GM18909 (cell line): ENCODE data around the gene COL4A5.
A peak's percentile ranks its signal among the peaks of the same experiment; 100 is the strongest.

Experiments used
- ATAC-seq: cut with Tn5 transposase; IDR thresholded peaks from one replicate; pipeline ENCODE4 v1.9.1; 2021; ENCODE audit warnings: mild to moderate bottlenecking; ENCODE audit not compliant: unreplicated experiment, poor library complexity

The COL4A5 gene

DNA sequence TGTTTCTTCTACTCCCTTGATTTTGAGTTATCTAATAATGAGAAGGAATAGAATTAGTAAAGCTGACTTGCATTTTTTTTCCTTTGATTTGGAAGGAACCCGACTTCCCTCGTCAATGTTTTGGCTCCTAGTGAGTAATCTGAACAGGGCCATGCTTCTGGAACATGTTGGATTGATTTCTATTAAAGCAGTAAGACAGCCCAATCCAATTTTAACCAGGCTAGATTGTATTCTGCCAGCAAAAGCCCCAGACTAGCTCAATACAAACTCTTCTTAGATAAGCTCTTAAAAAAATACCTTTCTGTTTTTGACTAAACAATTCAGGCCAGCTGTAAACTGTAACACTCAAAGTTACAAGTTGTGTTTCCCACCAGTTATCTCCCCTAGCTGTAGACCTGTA, 170.5 kb downstream of the COL4A5 start:
- no peak for ATAC-seq

GRCh38 chrX:108614616-108615015, 175.0 kb downstream of the COL4A5 start:
- ATAC-seq, result no peak

DNA sequence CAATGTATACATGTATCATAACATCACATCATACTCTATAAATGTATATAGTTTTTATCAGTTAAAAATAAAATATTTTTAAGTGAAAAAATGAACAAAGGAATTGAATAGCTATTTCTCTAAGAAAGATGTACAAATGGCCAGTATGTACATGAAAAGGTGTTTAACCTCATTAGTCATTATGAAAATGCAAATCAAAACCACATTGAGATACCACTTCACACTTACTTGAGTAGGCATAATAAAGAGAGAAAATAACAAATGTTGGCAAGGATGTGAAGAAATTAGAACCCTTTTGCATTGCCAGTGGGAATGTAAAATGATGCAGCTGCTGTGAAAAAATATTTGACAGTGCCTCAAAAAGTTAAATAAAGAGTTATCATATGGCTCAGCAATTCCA, 201.2 kb downstream of the COL4A5 start:
- no peak for ATAC-seq

DNA sequence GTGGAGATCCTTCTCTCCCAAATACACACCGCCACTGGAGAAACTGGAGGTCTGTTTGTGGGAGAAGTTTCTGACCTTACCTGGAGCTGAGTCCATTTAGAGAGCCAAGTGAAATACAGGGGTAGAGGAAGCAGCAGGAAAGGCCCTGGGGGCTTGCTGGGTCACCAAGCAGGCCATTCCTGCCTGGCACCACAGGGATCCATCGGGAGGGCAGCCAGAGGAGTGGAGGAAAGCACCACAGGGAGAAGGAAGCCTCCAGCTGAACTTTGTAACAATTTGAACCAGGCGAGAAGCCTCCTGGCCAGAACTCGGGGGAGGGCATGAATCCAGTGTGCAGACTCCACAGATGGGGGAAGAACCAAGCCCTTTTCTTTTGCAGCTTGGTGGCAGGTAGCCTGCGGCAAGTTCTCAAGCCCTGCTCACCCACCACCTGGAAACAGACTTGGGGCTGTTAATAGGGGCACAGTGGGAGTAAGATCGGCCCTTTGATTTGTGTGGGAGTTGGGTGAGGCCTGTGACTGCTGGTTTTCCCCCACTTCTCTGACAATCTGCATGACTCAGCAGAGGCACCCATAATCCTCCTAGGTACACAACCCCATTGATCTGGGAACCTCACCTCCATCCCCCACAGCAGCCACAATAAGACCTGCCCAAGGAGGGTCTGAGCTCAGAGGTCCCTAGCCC, 202.1 kb downstream of the COL4A5 start:
- no peak for ATAC-seq

DNA sequence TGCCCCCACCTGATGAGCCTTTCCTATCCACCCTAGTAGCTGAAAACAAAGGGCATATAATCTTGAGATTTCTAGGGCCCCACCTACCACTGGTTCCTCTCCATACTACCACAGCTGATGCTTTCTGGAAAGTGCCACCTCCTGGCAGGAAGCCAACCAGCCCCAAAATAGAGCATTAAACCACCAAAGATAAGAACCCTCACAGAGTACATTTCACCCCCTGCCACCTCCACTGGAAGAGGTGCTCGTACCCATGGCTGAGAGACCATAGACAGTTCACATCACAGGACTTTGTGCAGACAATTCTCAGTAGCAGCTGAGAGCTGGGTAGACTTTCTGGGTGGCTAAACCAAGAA, 202.6 kb downstream of the COL4A5 start:
- ATAC-seq, result no peak

DNA sequence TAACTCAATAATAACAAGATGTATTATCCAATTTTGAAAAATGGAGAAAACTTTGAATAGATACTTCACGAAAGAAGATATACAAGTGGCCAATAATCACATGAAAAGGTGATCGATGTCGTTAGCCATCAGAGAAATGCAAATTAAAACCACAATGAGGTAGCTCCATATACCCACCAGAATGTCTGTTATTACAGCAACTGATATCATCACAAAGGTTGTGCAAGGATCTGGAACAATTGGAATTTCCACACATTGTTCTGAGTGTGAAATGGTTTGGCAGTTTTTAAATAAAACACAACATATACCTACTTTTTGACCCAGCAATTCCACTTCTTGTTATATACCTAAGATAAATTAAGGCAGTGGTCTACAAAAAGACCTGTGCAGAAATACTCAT, 225.1 kb downstream of the COL4A5 start:
- no peak for ATAC-seq

- no peak for ATAC-seq
Measured at GRCh38 chrX:108666101-108666500, 226.5 kb downstream of the COL4A5 start.

GRCh38 chrX:108671526-108671925, 231.9 kb downstream of the COL4A5 start:
- no peak for ATAC-seq

- no peak for ATAC-seq
Measured at GRCh38 chrX:108696690-108697089, 257.1 kb downstream of the COL4A5 start.

DNA sequence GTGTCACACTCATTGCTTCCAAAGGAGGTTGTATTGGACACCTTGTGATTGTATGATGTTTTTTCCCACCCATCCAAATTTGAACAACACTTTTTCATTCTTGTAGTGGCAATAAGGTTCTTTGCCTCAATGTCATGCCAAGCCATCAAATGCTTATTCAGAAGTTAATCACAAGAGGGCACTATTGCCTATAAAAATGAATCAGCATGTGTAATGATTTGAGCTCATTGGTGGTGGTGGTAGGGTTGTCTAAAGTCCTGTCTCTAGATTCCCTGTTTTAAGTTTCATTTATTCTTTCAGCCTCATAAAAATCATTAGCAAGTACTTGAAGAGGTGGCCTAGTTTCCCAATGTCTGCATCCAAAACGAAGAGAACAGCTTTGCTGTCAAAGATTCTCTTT, 259.7 kb downstream of the COL4A5 start:
- peak; percentile 70 for ATAC-seq

GRCh38 chrX:108701633-108702032, 262.0 kb downstream of the COL4A5 start:
- peak; percentile 59 for ATAC-seq

GRCh38 chrX:108702530-108702929, 262.9 kb downstream of the COL4A5 start:
- ATAC-seq, result no peak

DNA sequence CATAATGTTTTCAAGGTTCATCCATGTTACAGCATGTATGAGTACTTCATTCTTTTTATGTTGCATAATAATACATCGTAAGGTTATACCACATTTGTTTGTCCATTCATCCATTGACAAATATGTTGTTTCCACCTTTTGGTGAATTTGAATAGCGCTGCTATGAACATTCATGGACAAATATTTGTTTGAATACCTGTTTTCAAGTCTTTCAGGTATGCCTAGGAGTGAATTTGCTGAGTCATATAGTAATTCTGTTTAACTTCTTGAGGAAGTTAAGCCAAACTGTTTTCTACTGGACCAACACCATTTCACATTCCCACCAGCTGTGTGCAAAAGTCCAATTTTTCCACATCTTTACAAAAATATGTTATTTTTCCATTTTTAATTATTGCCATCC, 265.2 kb downstream of the COL4A5 start:
- no peak for ATAC-seq

DNA sequence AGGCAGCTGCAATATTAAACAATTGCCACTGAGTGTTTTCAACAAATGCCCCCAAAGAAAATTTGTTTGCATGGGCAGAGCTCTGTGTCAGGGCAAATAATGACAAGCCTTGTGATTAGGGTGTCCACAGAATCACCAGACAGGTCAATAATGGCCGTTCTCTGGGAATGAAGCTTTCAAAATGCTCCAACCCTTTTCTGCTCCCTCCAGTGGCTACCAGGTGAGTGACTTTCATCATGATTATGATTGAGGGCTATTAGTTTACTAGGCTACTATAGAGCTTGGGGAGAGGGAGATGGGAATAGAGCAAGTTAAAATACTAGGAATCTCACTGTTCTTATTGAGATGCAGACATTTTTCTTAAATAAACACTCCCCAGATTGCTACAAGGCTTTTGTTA, 273.2 kb downstream of the COL4A5 start:
- no peak for ATAC-seq

DNA sequence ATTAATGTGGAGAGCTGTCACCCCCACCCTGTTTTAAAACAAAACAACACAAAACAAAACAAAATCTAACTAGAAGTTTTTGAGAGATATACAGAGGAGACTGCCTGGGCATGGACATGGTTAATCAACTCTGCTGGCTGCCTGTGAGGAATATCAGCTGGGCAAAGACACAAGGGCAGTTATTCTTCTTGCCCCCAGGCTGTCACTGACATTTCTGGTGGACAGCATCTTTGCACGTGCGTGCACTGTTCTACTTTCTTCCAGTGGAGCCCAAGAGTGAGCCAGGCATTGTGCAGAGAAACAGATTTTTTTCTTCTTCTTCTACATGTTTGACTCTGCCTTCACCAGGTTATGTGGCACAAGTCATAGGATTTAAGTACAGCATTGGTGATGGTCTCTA, 282.9 kb downstream of the COL4A5 start:
- ATAC-seq, result no peak

DNA sequence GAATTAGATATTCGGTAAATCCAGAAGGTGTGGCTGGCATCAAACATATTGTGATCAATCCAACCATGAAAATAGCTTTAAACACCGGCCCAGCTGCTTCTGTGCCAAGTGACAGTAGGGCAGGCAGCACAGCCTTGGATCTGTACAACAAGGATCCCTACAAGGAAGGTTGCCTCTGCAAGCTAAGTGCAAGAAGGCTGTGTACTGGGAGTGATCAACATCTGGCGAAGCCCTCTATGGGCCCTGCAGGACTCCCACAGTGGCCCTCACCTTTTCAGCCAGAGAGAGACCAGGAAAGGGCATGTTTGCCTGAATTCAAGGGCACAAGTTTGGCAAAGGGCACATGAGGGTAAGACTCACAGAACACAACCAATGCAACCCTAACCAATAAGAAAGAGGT, 287.1 kb downstream of the COL4A5 start:
- ATAC-seq, result no peak

DNA sequence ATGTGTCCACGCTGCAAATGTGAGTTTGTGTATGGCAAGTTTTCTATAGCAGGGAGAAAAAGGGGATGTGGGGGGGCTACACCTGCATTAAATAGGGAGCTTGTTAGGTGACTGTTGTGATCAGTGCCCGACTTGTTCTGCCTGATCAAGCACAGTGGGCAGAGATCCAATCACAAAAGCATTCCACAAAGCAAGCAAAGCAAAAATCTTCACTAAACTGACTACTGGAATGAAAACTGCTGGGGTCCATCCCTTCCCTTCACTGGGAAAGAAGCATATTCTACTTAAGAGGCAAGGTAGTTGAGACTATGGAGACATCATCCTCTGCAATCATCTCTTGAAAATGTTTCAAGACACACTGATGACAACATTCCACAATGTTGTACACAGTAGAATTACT, 291.5 kb downstream of the COL4A5 start:
- ATAC-seq, result no peak

DNA sequence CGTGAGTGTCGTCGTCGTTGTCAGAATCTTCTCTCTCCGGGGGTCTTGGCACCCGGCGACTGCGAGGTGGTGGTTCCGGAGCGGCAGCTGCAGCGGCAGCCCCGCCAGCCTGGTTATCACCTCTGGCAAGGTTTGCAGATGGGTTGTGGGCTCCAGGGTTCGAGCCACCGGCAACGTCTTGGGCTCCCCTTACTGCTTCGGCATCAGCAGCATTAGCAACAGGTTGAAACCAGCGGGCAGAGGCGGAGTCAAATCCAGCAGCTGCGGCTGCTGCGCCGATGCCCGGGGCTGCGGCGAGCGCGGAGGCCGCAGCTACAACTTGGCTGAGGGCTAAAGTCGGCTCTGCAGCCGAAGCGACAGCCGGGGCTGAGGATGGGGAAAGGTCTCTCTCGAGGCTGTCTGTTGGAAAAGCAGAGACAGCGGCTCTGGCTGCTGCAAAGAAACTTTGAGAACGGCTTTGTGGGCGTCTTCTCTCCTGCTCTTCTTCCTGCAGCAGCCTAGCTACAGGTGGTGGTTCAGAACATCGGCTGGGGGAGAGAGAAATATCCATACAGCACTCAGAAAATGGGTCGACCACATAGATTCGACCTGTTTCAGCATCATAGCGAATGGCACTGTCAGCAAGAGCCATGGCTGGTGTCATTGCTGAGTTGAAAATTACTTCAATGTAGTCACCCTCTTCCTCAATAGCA, 293.1 kb downstream of the COL4A5 start:
- no peak for ATAC-seq

- no peak for ATAC-seq
Measured at GRCh38 chrX:108734426-108734825, 294.8 kb downstream of the COL4A5 start.

- ATAC-seq, result no peak
Measured at GRCh38 chrX:108735091-108735678, 295.5 kb downstream of the COL4A5 start.

DNA sequence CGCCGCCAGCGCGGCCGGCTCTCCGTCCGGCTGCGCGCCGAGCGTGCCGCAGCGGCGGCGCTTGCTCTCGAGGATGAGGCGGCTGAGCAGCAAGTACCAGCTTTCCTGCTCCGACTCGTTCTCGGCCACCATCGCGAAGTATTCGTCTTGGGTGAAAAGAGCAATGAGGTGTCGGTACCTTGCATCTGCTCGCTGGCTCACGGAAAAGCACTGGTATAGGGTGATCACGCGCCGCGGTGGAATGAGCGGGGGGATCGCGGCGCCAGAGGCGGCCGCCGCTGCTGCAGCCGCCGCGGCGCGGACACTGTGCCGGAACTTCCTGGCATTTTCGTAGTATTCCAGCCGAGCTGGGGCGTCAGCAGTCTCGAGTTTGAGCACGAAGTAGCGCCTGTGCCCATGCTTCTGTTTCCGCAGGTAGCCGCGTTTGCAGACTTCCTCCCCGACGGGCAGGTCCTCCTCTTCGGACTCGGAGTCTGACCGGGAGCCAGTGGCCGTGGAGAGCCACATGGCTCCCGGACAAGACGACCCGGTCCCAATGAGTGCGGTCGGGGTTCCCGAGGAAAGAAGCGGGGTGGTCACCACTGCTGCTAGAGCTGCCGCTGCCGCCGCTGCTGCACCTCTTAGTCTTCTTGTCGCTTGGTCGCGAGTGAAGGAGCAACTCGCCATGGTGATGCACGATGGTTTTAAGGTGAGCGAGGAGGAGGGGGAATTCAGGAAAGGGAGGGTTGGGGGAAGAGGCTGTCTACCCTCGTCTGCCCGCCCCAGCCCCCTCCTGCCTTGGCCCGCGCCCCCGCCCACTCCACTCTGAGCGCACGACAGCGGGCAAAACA, 296.3 kb downstream of the COL4A5 start:
- ATAC-seq, result no peak
